HG03175 (cell line): ENCODE results near the gene TMEM30A.

Experiments
- ATAC-seq: cut with Tn5 transposase; IDR thresholded peaks from one replicate; pipeline ENCODE4 v1.9.1; 2021; ENCODE audit warnings: mild to moderate bottlenecking, moderate library complexity; ENCODE audit not compliant: unreplicated experiment

The TMEM30A gene

GRCh38 chr6:75220357-75220756 lies 64.2 kb downstream of the TMEM30A start:
- no peak for ATAC-seq

DNA sequence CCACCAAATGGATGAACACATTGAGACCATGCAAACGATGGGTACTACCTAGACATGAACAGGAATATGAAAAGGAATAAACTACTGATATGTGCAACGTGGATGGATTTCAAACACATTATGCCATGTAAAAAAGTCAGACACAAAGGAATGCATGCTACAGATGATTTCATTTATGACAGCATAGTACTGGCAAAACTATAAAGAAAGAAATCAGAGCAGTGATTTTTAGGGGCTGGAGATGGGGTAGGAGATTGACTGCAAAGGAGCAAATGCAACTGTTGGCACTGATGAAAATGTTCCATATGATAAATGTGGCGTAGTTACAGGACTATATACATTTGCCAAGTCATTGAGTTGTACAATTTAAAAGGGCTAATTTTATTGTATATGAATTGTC lies 65.3 kb downstream of the TMEM30A start:
- no peak for ATAC-seq

GRCh38 chr6:75217193-75217592 lies 67.4 kb downstream of the TMEM30A start:
- no peak for ATAC-seq

DNA sequence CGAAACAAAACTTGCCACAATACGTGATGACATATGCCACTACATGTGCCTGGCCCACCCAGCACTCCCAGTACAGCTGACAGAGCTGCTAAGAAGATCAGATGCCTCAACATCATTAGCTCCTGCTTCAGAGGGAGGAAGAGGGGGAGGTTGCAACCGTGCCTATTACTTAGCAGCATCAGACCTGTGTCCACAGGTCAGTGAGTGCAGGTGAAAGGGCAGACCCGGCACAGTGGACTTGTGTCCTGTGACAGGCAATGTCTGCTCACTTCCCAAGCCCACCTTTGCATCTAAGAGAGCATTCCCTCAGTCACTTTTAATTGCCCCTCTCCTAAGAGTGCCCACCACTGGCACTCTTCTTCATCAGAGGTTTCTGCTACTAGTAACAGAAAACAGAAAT lies 69.3 kb downstream of the TMEM30A start:
- ATAC-seq, result no peak

GRCh38 chr6:75213732-75214131 lies 70.9 kb downstream of the TMEM30A start:
- no peak for ATAC-seq

- ATAC-seq, result no peak
These were observed 71.5 kb downstream of the TMEM30A start for GRCh38 chr6:75213112-75213511.

- no peak for ATAC-seq
These were observed 72.5 kb downstream of the TMEM30A start for GRCh38 chr6:75211920-75212590.

GRCh38 chr6:75210885-75211739 lies 73.5 kb downstream of the TMEM30A start:
- no peak for ATAC-seq

- ATAC-seq, result no peak
These were observed 75.3 kb downstream of the TMEM30A start for GRCh38 chr6:75209184-75209723.

DNA sequence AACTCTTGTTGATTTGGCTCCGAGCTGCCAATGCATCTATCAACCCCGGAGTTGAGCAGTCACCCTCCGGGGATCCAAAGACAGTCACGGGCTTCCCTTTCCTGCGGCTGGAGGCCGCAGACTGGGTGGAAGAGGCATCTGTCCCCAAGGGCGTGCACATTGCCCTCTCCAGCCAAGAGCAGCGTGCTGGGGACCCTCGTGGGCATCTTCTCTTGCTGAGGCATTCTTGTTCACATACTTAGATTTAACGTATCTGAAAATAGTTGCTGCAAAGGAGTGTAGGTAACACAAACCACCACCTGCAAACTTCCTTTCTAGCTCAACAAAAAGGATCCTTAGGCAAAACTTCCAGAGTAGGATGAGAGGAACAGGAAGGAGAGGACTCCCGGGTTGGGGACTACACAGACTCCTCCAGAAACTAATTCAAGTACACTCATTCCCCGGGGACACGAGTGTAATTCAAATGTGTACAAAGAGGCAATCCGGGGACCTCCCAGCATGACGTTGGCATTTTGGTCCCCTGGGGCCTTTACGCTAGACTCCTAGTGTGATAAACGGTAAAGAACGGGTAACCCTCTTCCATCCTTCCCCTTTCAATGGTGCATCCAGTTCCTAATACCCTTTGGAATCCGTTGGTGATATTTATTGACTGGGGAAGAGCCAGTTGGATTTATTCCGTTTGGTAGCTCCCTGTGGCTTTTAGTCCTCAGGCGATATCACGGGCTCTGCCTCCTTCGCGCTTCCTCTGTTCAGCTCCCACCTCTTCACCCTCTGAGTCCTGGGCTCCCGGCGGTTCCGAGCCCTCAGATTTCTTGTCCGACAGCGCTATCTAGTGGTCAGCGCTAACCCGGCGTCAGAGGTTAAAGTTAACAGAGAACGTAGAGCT lies 76.1 kb downstream of the TMEM30A start:
- peak; percentile 77 for ATAC-seq

GRCh38 chr6:75206576-75207342 lies 77.8 kb downstream of the TMEM30A start:
- ATAC-seq, result no peak

- ATAC-seq, result no peak
These were observed 78.6 kb downstream of the TMEM30A start, which contains the start of gene COL12A1 for GRCh38 chr6:75205776-75206575. Gene COL12A1, minus strand, starts transcription at chr6:75206053. Its CDS starts 3,261 bp downstream, at chr6:75202792.

DNA sequence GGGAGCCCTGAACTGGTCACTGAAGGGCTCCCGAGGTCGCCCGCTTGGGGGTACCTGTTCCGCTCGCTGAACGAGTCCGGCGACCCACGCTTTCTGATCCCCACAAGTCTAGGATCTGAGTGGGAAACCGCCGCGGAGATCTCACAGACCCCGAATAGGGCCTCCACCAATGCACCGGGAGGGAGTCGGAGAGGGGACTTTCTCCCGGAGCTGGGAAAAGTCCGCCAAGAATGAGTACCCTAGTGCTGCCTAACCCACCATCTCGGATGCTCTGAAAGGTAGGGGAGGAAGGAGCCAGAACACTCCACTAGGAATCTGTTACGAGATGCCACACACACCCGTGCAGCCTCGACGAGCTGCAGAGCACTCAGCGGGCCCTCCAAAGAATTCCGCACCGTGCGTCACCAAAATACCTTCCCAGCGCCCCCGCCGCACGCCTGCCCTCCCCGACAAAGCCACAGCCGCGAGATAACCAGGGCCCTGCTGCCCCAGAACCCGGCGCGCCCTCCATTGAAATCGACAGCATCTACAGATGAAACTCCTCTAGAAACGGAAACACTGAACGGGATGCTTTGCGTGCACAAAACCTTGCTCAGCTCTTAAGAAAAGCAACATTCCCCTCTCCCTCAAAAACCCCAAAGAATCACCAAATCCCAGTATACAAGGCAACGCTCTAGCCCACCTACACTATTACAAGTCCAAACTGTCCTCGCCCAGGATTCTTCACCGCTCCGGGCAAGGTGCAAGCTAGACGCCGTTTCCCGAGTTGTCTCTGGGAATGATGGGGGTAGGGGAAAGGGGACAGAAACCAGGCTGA lies 79.4 kb downstream of the TMEM30A start:
- no peak for ATAC-seq

DNA sequence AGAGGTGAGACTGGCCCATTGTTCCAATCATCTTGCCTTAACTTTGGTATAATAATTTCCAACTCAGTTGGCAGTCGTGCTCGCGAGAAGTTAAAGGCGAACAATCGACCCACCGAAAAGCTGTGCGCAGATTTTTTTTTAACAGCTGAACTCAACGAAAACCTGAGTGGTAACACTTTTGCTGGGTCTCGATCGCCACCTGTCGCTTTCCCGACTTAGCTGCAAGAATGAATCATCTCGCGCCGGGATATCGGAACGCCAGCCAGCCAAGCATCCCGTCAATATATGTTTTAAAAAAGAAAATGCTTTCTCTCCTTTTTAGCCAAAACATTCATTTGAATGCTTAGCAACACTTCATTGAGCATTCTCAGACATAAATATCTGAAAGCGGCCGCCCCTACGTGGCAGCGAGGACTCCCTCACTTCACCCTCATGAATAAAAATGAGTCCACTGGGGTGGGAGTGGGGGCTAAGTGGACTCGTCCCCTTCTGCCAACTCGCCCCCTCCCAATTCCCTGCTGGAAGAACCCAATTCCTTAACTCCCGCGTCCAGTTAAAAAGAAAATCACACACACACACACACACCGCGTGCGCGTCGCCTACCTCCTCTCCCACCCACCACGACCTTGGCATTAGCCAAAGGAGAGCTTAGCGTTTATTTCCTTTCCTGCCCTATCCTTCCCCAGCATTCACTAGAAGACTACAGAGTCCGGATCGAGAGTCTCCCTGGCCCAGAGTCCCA lies 80.2 kb downstream of the TMEM30A start:
- no peak for ATAC-seq

DNA sequence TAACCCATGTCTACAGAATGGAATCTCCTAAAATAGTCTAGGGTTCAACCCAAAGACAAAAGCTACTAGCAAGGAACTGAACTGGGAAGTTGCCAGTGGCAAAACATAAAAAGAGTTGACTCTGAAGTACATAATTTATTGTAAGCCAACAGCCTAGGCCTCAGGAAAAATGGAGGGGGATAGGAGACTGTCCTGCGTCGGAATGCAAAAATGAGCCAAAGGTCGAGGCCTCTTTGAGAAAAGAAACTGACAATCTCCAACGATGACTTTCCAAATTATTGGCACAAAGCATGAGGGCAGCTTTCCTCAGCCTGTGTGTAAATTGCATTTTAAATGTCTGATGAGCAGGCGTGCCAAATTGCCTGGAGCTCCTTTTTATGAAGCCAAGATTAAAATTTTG lies 80.9 kb downstream of the TMEM30A start:
- no peak for ATAC-seq
